H9 (cell line): ENCODE measurements around the gene LPP. TPM values are rescaled to one million over a fixed set of nuclear protein-coding genes. Genes with fewer than 3 reads are reported as not detected.

Experiments used
- DNase-seq: peaks from one replicate; pipeline ENCODE4 v3.0.0-alpha.2; 2017
- H2AFZ ChIP-seq: one replicate; pipeline ENCODE4 v1.6.1; 2013; ENCODE audit warnings: mild to moderate bottlenecking, low read length, control low read depth, moderate library complexity
- H2AK5ac ChIP-seq: 2 replicates; pipeline ENCODE4 v1.6.1; 2013; ENCODE audit warnings: low read length, control low read depth, mixed read lengths; ENCODE audit not compliant: insufficient read length
- H2BK120ac ChIP-seq: one replicate; pipeline ENCODE4 v1.6.1; 2013; ENCODE audit warnings: low read depth, mild to moderate bottlenecking, low read length, control low read depth, inconsistent platforms; ENCODE audit not compliant: poor library complexity, severe bottlenecking
- H2BK12ac ChIP-seq: 2 replicates; pipeline ENCODE4 v1.6.1; 2013; ENCODE audit warnings: low read length, control low read depth, mixed read lengths, low read depth; ENCODE audit not compliant: insufficient read length
- H2BK15ac ChIP-seq: 2 replicates; pipeline ENCODE4 v1.6.1; 2013; ENCODE audit warnings: low read depth, low read length, control low read depth
- H2BK20ac ChIP-seq: one replicate; pipeline ENCODE4 v1.6.1; 2013; ENCODE audit warnings: low read depth, mild to moderate bottlenecking, low read length, control low read depth, inconsistent platforms; ENCODE audit not compliant: poor library complexity, severe bottlenecking
- H2BK5ac ChIP-seq: 2 replicates; pipeline ENCODE4 v1.6.1; 2013; ENCODE audit warnings: low read length, control low read depth, mixed read lengths; ENCODE audit not compliant: insufficient read length
- H3K14ac ChIP-seq: 2 replicates; pipeline ENCODE4 v1.6.1; 2013; ENCODE audit warnings: low read length, control low read depth; ENCODE audit not compliant: insufficient read depth
- H3K18ac ChIP-seq: 2 replicates; pipeline ENCODE4 v1.6.1; 2013; ENCODE audit warnings: low read depth, mild to moderate bottlenecking, mixed read lengths, low read length, control low read depth; ENCODE audit not compliant: insufficient read length
- H3K23ac ChIP-seq: 2 replicates; pipeline ENCODE4 v1.6.1; 2013; ENCODE audit warnings: low read length, control low read depth, mixed read lengths, low read depth; ENCODE audit not compliant: insufficient read length
- H3K23me2 ChIP-seq: 2 replicates; pipeline ENCODE4 v1.6.1; 2013; ENCODE audit warnings: low read depth, mild to moderate bottlenecking, mixed read lengths, low read length, control low read depth; ENCODE audit not compliant: insufficient read length, poor library complexity, severe bottlenecking
- H3K27ac ChIP-seq: 2 replicates; pipeline ENCODE4 v1.5.1; 2013; ENCODE audit warnings: low read length, control low read depth, mixed read lengths, low read depth; ENCODE audit not compliant: insufficient read length
- H3K27me3 ChIP-seq: 2 replicates; pipeline ENCODE4 v1.6.1; 2013; ENCODE audit warnings: low read length, control low read depth, inconsistent platforms; ENCODE audit not compliant: insufficient read depth
- H3K4ac ChIP-seq: 2 replicates; pipeline ENCODE4 v1.6.1; 2013; ENCODE audit warnings: low read depth, mild to moderate bottlenecking, control low read depth, inconsistent platforms, low read length, moderate library complexity
- H3K4me1 ChIP-seq: 2 replicates; pipeline ENCODE4 v1.6.1; 2013; ENCODE audit warnings: low read length, control low read depth, inconsistent platforms; ENCODE audit not compliant: insufficient read depth
- H3K4me2 ChIP-seq: 2 replicates; pipeline ENCODE4 v1.6.1; 2013; ENCODE audit warnings: low read length, control low read depth, mixed read lengths; ENCODE audit not compliant: insufficient read length, insufficient read depth
- H3K56ac ChIP-seq: 2 replicates; pipeline ENCODE4 v1.6.1; 2013; ENCODE audit warnings: low read depth, mild to moderate bottlenecking, mixed read lengths, low read length, control low read depth; ENCODE audit not compliant: insufficient read length
- H3K79me1 ChIP-seq: 2 replicates; pipeline ENCODE4 v1.6.1; 2013; ENCODE audit warnings: low read depth, mild to moderate bottlenecking, moderate library complexity, low read length, control low read depth, inconsistent platforms; ENCODE audit not compliant: insufficient read depth, poor library complexity, severe bottlenecking
- H3K79me2 ChIP-seq: 2 replicates; pipeline ENCODE4 v1.6.1; 2013; ENCODE audit warnings: low read length, control low read depth, inconsistent platforms; ENCODE audit not compliant: insufficient read depth
- H3K9ac ChIP-seq: 2 replicates; pipeline ENCODE4 v1.6.1; 2013; ENCODE audit warnings: low read length, control low read depth, mixed read lengths; ENCODE audit not compliant: insufficient read length; ENCODE audit errors: extremely low read depth
- H3K9me3 ChIP-seq: one replicate; pipeline ENCODE4 v1.6.1; 2013; ENCODE audit warnings: low read depth, low read length, inconsistent platforms; ENCODE audit not compliant: control insufficient read depth
- H3T11ph ChIP-seq: one replicate; pipeline ENCODE4 v1.6.1; 2013; ENCODE audit warnings: mild to moderate bottlenecking, low read length, control low read depth, inconsistent platforms
- H4K20me1 ChIP-seq: one replicate; pipeline ENCODE4 v1.6.1; 2013; ENCODE audit not compliant: control insufficient read depth, insufficient read length, insufficient read depth
- H4K5ac ChIP-seq: 2 replicates; pipeline ENCODE4 v1.6.1; 2013; ENCODE audit warnings: low read depth, mild to moderate bottlenecking, mixed read lengths, low read length, control low read depth; ENCODE audit not compliant: insufficient read length
- H4K8ac ChIP-seq: replicated peaks from 2 replicates; pipeline ENCODE4 v1.6.1; 2013; ENCODE audit warnings: low read length, control low read depth, mixed read lengths, low read depth; ENCODE audit not compliant: insufficient read length
- H4K91ac ChIP-seq: 2 replicates; pipeline ENCODE4 v1.6.1; 2013; ENCODE audit warnings: low read depth, mild to moderate bottlenecking, moderate library complexity, mixed read lengths, low read length, control low read depth; ENCODE audit not compliant: insufficient read length
- H3K27ac Mint-ChIP-seq, 3 experiments: 2 replicates in 2 of 3; 3 replicates in 1 of 3; pipeline ENCODE4 v1.8.0; 2020 to 2021; ENCODE audit warnings: mixed read lengths in 3 of 3, mild to moderate bottlenecking in 1 of 3, moderate library complexity in 1 of 3
- H3K27me3 Mint-ChIP-seq: 2 replicates; pipeline ENCODE4 v1.8.0; 2021; ENCODE audit warnings: low read depth, mild to moderate bottlenecking, moderate library complexity, mixed read lengths
- H3K36me3 Mint-ChIP-seq, 3 experiments: 2 replicates in 2 of 3; 3 replicates in 1 of 3; pipeline ENCODE4 v1.8.0; 2020 to 2021; ENCODE audit warnings: low read depth in 3 of 3, mixed read lengths in 3 of 3; ENCODE audit not compliant: insufficient read depth in 1 of 3
- H3K4me1 Mint-ChIP-seq, 2 experiments: 2 replicates each; pipeline ENCODE4 v1.8.0; 2020; ENCODE audit warnings: mixed read lengths in 2 of 2
- H3K4me3 Mint-ChIP-seq, 2 experiments: 2 replicates in 1 of 2; 3 replicates in 1 of 2; pipeline ENCODE4 v1.8.0; 2020 to 2021; ENCODE audit warnings: mild to moderate bottlenecking in 2 of 2, mixed read lengths in 2 of 2, moderate library complexity in 1 of 2
- H3K9me3 Mint-ChIP-seq, 2 experiments: 2 replicates in 1 of 2; 3 replicates in 1 of 2; pipeline ENCODE4 v1.8.0; 2020; ENCODE audit warnings: mild to moderate bottlenecking in 2 of 2, mixed read lengths in 2 of 2, moderate library complexity in 1 of 2
- CTCF ChIP-seq: fragments of 200-600 bp; sonication (generic); conservative IDR thresholded peaks from 3 replicates; pipeline ENCODE4 v1.8.0; 2021; ENCODE audit warnings: antibody characterized with exemption, mild to moderate bottlenecking
- WGBS: extraction: QIAGEN DNeasy Blood & Tissue Kit; methylation state at CpG from one replicate; pipeline ENCODE4 v1.1.7; 2013; ENCODE audit warnings: missing lambda C conversion rate, low lambda C conversion rate, mixed read lengths; ENCODE audit not compliant: insufficient read length; ENCODE audit errors: extremely low coverage; 5-methylcytosine and 5-hydroxymethylcytosine counted together
- total RNA-seq: library from RNA; stranded (reverse); gene quantifications from 2 replicates; pipeline ENCODE4 v1.2.1, GENCODE V29; 2021

LPP gene
- total RNA-seq, 1 experiment from 2014 or later, result 64.6 TPM

- H3K18ac ChIP-seq, result no peak overlapping the region
- H3K56ac ChIP-seq, result no peak overlapping the region
- Mint-ChIP-seq H3K36me3 (no peaks in the 10 kb centered on the region), H3K27ac (no peak overlapping the region), H3K27me3 (no peaks in the 10 kb centered on the region), H3K4me3 (no peak overlapping the region), H3K4me1 (no peaks in the 10 kb centered on the region), H3K9me3 (no peaks in the 10 kb centered on the region)
- no peak overlapping the region for H4K91ac ChIP-seq
- H2BK15ac ChIP-seq, result no peak overlapping the region
- H3K9ac ChIP-seq, result no peak overlapping the region
- no peaks in the 10 kb centered on the region for H3K79me1 ChIP-seq
- no peak overlapping the region for H2BK12ac ChIP-seq
- H2BK120ac ChIP-seq, result no peak overlapping the region
- no peaks in the 10 kb centered on the region for H3K4me1 ChIP-seq
- no peak for DNase-seq
- no peak overlapping the region for H2BK20ac ChIP-seq
- no peak overlapping the region for H4K8ac ChIP-seq
- H3K79me2 ChIP-seq, result no peaks in the 10 kb centered on the region
- no peak overlapping the region for H3K4me2 ChIP-seq
- WGBS, result no CpG with 5 or more reads among the region's 3 CpGs
- H4K20me1 ChIP-seq, result no peaks in the 10 kb centered on the region
- no peaks in the 10 kb centered on the region for H3K27me3 ChIP-seq
- no peak overlapping the region for H2AFZ ChIP-seq
- H4K5ac ChIP-seq, result no peak overlapping the region
- H3K27ac ChIP-seq, result no peak overlapping the region
- no peak overlapping the region for H3K4ac ChIP-seq
- no peaks in the 10 kb centered on the region for H3K9me3 ChIP-seq
- no peak overlapping the region for H3K23ac ChIP-seq
- H3K14ac ChIP-seq, result no peak overlapping the region
- no peak overlapping the region for H3T11ph ChIP-seq
- no peak overlapping the region for H2BK5ac ChIP-seq
- TF ChIP-seq CTCF, result no peak
- no peaks in the 10 kb centered on the region for H3K23me2 ChIP-seq
- no peak overlapping the region for H2AK5ac ChIP-seq
Observed at GRCh38 chr3:188756241-188756640, 602.3 kb downstream of the LPP start.
